SK-N-MC (cell line): ENCODE measurements around the gene PGBD1.

Experiments used
- DNase-seq: peaks from one replicate; pipeline ENCODE4 v3.0.0-alpha.2; 2011; ENCODE audit warnings: low read depth, low spot score
- H3K27ac ChIP-seq: fragments of 200-600 bp; sonication (generic); 2 replicates; pipeline ENCODE4 v1.5.1; 2016; ENCODE audit warnings: mixed run types
- H3K36me3 ChIP-seq: fragments of 200-600 bp; sonication (generic); 2 replicates; pipeline ENCODE4 v1.6.1; 2017; ENCODE audit warnings: antibody characterized with exemption, low read length, mixed read lengths; ENCODE audit not compliant: insufficient read depth
- H3K4me3 ChIP-seq: fragments of 200-600 bp; sonication (generic); 2 replicates; pipeline ENCODE4 v1.5.1; 2016
- H3K9ac ChIP-seq: fragments of 200-600 bp; sonication (generic); 2 replicates; pipeline ENCODE4 v1.8.0; 2017; ENCODE audit warnings: mixed run types, mixed read lengths; ENCODE audit not compliant: insufficient read length
- H3K9me3 ChIP-seq: fragments of 200-600 bp; sonication (generic); 2 replicates; pipeline ENCODE4 v1.6.1; 2017; ENCODE audit warnings: low read depth, mild to moderate bottlenecking, antibody characterized with exemption, low read length, moderate library complexity, mixed read lengths
- EZH2 ChIP-seq: fragments of 200-600 bp; sonication (generic); IDR thresholded peaks from one replicate; pipeline ENCODE4 v1.6.1; 2017; ENCODE audit warnings: antibody characterized with exemption
- FOXP2 ChIP-seq: optimal IDR thresholded peaks from 2 replicates; pipeline ENCODE3; 2011; ENCODE audit warnings: mild to moderate bottlenecking, moderate library complexity; ENCODE audit not compliant: insufficient read depth; ENCODE audit errors: extremely low read length, control extremely low read depth
- POLR2AphosphoS5 ChIP-seq: IDR thresholded peaks from 2 replicates; pipeline ENCODE4 v1.6.1; 2012; ENCODE audit warnings: mild to moderate bottlenecking, low read depth, low read length, borderline replicate concordance

Gene PGBD1

DNA sequence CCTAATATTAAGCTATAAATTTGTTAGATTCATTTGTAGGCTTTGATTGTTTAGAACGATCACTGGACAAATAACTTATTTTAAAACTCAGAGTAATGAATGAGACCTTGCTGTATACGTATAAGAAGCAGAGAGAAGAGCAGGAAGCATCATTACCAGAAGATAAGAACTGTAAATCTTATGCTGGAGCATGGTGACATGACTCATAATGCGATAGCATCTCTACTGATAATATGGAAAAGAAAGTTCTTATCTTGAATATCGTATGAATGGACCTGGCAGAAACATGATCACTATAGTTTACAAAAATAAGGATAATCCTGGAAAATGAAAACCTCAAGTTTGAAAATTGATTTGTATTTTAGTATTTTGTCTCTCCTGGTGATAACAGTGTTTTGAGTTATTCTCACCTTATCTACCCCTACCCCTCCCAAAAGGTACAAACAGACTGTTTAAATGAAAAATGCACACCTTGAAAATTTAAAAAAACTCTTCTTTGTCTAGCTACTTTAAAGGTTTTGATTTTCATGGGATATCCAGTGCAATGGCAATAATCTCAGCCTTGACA is 16.5 kb upstream of the PGBD1 start:
- Histone ChIP-seq H3K9ac (no peak overlapping the region), H3K36me3 (no peaks in the 10 kb centered on the region), H3K9me3 (no peaks in the 10 kb centered on the region), H3K27ac (peak overlapping the region; percentile 85), H3K4me3 (no peak overlapping the region)
- no peak for TF ChIP-seq EZH2
- DNase-seq, result no peak

- Histone ChIP-seq H3K27ac (peak overlapping the region; percentile 61; the same call in 1 of the 2 replicates), H3K9ac (peak overlapping the region; percentile 85), H3K36me3 (no peaks in the 10 kb centered on the region), H3K4me3 (peak overlapping the region; percentile 89), H3K9me3 (no peaks in the 10 kb centered on the region)
- no peak for TF ChIP-seq FOXP2
- TF ChIP-seq POLR2AphosphoS5, result no peak
- TF ChIP-seq EZH2, result no peak
- no peak for DNase-seq
Observed at GRCh38 chr6:28266563-28266961, 14.8 kb upstream of the PGBD1 start.

- H3K36me3 ChIP-seq, result peaks cover 5% of the 10 kb centered on the region; the same call in 1 of the 2 replicates
- peak within 1 kb of the TSS; percentile 61; the same call in 1 of the 2 replicates for H3K27ac ChIP-seq
- no peak for TF ChIP-seq FOXP2
- peak; percentile 87 for TF ChIP-seq POLR2AphosphoS5
- TF ChIP-seq EZH2, result no peak
- no peaks in the 10 kb centered on the region for H3K9me3 ChIP-seq
- H3K4me3 ChIP-seq, result peak within 1 kb of the TSS; percentile 89
- peak; percentile 83 for DNase-seq
- peak within 1 kb of the TSS; percentile 85 for H3K9ac ChIP-seq
Observed at GRCh38 chr6:28266962-28267694, 14.2 kb upstream of the PGBD1 start, which contains the start of gene ZSCAN26. Gene ZSCAN26 (plus strand): TSS chr6:28267143. CDS start chr6:28271920, 4,777 bp downstream.

GRCh38 chr6:28267695-28268059 is 13.7 kb upstream of the PGBD1 start:
- Histone ChIP-seq H3K9me3 (no peaks in the 10 kb centered on the region), H3K9ac (peak overlapping the region; percentile 85), H3K36me3 (peaks cover 11% of the 10 kb centered on the region), H3K4me3 (peak overlapping the region; percentile 89), H3K27ac (no peak overlapping the region)
- DNase-seq, result no peak
- TF ChIP-seq FOXP2 (no peak), EZH2 (no peak), POLR2AphosphoS5 (no peak)

DNA sequence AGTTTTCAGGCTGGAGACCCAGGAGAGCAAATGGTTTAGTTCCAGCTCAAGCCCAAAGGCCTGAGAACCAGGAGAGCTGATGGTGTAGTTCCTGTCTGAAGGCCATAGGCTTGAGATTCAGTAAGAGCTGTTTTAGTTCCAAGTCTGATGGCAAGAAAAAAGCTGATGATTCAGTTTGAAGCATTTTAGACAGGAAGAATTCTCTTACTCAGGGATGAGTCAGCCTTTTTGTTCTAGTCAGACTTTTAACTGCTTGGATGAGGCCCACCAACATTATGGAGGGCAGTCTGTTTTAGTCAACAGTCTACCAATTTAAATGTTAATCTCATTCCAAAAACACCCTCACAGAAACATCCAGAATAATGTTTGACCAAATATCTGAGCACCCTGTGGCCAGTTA is 11.9 kb upstream of the PGBD1 start:
- no peak for DNase-seq
- Histone ChIP-seq H3K27ac (no peak overlapping the region; the same call in 1 of the 2 replicates), H3K4me3 (no peak overlapping the region), H3K36me3 (peaks cover 27% of the 10 kb centered on the region), H3K9ac (no peak overlapping the region), H3K9me3 (no peaks in the 10 kb centered on the region)
- no peak for TF ChIP-seq FOXP2
- TF ChIP-seq EZH2, result no peak
- TF ChIP-seq POLR2AphosphoS5, result no peak

DNA sequence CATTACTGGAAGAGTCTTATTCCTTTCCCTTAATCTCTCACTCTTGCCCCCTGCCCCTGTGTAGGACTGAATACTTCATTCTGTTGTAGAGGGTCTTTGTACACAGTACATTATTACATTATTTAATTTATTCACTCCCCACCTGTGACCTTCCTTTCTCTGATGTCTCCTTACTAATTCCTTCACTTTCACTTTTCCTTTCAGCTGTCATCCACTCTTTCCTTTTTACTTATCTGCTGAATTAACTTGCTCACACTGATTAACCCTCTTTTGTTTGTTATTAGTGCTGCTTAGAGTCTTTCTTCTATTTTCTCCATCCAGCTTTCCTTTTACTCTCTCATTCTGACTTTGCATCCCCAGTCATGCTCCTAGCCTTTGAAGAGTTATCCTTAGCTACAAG is 6.5 kb upstream of the PGBD1 start:
- DNase-seq, result no peak
- no peak for TF ChIP-seq FOXP2
- TF ChIP-seq POLR2AphosphoS5, result no peak
- no peak for TF ChIP-seq EZH2
- Histone ChIP-seq H3K27ac (no peak overlapping the region), H3K36me3 (peaks cover 52% of the 10 kb centered on the region), H3K9ac (no peak overlapping the region), H3K4me3 (no peak overlapping the region), H3K9me3 (no peaks in the 10 kb centered on the region)

GRCh38 chr6:28277746-28278145 is 3.6 kb upstream of the PGBD1 start:
- no peak for DNase-seq
- Histone ChIP-seq H3K27ac (no peak overlapping the region), H3K36me3 (peaks cover 41% of the 10 kb centered on the region), H3K9me3 (no peaks in the 10 kb centered on the region), H3K9ac (no peak overlapping the region), H3K4me3 (no peak overlapping the region)
- TF ChIP-seq POLR2AphosphoS5, result no peak
- TF ChIP-seq FOXP2, result no peak
- no peak for TF ChIP-seq EZH2

- DNase-seq, result no peak
- Histone ChIP-seq H3K9ac (peak overlapping the region; percentile 82), H3K36me3 (peaks cover 42% of the 10 kb centered on the region), H3K27ac (no peak overlapping the region), H3K4me3 (peak overlapping the region; percentile 90), H3K9me3 (no peaks in the 10 kb centered on the region)
- no peak for TF ChIP-seq FOXP2
- no peak for TF ChIP-seq POLR2AphosphoS5
Observed at GRCh38 chr6:28280595-28281287, 631 bp upstream of the PGBD1 start.

GRCh38 chr6:28282926-28283325 is 1.6 kb downstream of the PGBD1 start:
- no peak for TF ChIP-seq POLR2AphosphoS5
- TF ChIP-seq EZH2, result no peak
- TF ChIP-seq FOXP2, result no peak

More at GRCh38 chr6:28282926-28283325, 1.6 kb downstream of the PGBD1 start:
- peaks cover 50% of the 10 kb centered on the region for H3K36me3 ChIP-seq
- H3K27ac ChIP-seq, result no peak overlapping the region
- no peak overlapping the region for H3K4me3 ChIP-seq
- no peaks in the 10 kb centered on the region for H3K9me3 ChIP-seq
- no peak overlapping the region for H3K9ac ChIP-seq
- no peak for DNase-seq
